ENCODE measurements around the gene PPP4R1. TPM values are rescaled to one million over a fixed set of nuclear protein-coding genes. Genes with fewer than 3 reads are reported as not detected.

Gene PPP4R1
- total RNA-seq: 100 to 1,000 TPM in 1 of 3 donors, 10 to 100 TPM in 2; 79.6 to 109 (median 81.3) TPM
- long read RNA-seq, donor 1, transcript PPP4R1-202 (20 exons, 3,885 nt): major isoform, 19 of 77 reads
- long read RNA-seq, donor 1, transcript PPP4R1-203 (20 exons, 3,925 nt): minor isoform, 14 of 77 reads
- long read RNA-seq, donor 1, partial matches to known transcripts: 14 of 77 reads
- long read RNA-seq, donor 1, other reads (novel, unspliced or antisense): 29 of 77 reads
- long read RNA-seq, donor 2, partial matches to known transcripts: 3 of 8 reads
- long read RNA-seq, donor 2, other reads (novel, unspliced or antisense): 1 of 8 reads

GRCh38 chr18:9614401-9615279 lies at the start of gene PPP4R1:
Gene PPP4R1, minus strand, starts transcription at chr18:9614559. Its CDS starts 75 bp downstream, at chr18:9614484.
- intact Hi-C loops (cut with DNase I, micrococcal nuclease): no loop called here
- Histone ChIP-seq H3K4me3 (peak within 1 kb of the TSS; percentile 60), H3K36me3 (ENCODE audit: low read depth) (no peaks in the 10 kb centered on the region), H3K4me1 (ENCODE audit: low read depth) (peaks cover 9% of the 10 kb centered on the region), H3K9me3 (no peaks in the 10 kb centered on the region)
- no peak for TF ChIP-seq CTCF (IDR thresholded peaks at IDR 0.05)
- ATAC-seq (peak; percentile 74), DNase-seq (peak; percentile 83 to 87 (median 87))

DNA sequence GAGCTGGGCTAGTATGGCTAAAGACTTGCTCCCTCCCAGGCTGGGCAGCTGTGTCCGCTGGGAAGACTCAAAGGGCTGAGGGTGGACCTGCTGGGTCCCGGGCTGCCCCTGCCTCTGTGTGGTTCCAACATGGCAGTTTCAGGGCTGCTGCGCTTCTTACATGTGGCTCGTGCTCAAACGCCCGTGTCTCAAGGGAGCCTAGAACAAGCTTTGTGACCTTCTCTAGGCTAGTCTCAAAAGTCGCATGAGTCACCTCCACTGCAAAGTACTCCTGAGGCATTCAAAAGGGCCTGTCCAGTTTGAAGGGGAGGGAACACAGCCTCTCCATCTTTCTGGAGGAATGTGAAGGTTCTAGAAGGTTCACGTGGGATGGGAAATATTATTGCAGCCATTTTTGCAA lies 49.0 kb upstream of the PPP4R1 start:
- DNase-seq: no peak

DNA sequence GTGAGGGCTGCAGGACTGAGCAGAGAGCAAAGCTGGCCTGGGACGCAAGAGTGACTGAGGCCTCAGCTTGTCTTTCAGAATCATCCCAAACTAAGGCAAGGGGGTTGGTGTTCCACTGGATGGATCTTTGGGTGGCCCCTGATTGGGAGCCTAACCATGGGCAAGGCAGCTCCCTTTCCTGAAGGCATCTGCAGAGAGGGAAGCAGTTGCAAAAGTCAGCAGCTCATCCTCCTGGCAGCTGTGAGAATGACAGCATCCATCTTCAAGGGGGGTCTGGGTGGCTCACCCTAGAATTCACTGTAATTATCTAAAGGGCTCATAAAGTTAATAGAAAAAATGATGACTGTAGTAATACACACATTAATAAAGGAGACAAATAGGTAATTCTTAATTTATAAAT lies 47.2 kb upstream of the PPP4R1 start:
- intact Hi-C loops (cut with DNase I, micrococcal nuclease): no loop called here
- ATAC-seq: no peak
- Histone ChIP-seq H3K36me3 (ENCODE audit: low read depth) (no peaks in the 10 kb centered on the region), H3K9me3 (no peaks in the 10 kb centered on the region), H3K4me3 (no peak overlapping the region), H3K4me1 (ENCODE audit: low read depth) (no peaks in the 10 kb centered on the region)
- no peak for TF ChIP-seq CTCF (IDR thresholded peaks at IDR 0.05)
- DNase-seq: no peak

More for the DNA sequence above, 49.0 kb upstream of the PPP4R1 start:
- H3K36me3 ChIP-seq (ENCODE audit: low read depth): no peaks in the 10 kb centered on the region
- TF ChIP-seq CTCF (IDR thresholded peaks at IDR 0.05): no peak
- H3K4me1 ChIP-seq (ENCODE audit: low read depth): no peaks in the 10 kb centered on the region
- ATAC-seq: no peak
- no peak overlapping the region for H3K4me3 ChIP-seq
- intact Hi-C loops (cut with DNase I, micrococcal nuclease): no loop called here
- no peaks in the 10 kb centered on the region for H3K9me3 ChIP-seq

GRCh38 chr18:9659499-9660375 lies 45.4 kb upstream of the PPP4R1 start:
- no peaks in the 10 kb centered on the region for H3K4me1 ChIP-seq (ENCODE audit: low read depth)
- ATAC-seq (no peak), DNase-seq (no peak)
- no peaks in the 10 kb centered on the region for H3K36me3 ChIP-seq (ENCODE audit: low read depth)
- intact Hi-C loops (cut with DNase I, micrococcal nuclease): no loop called here
- no peak overlapping the region for H3K4me3 ChIP-seq
- TF ChIP-seq CTCF (IDR thresholded peaks at IDR 0.05): no peak
- no peaks in the 10 kb centered on the region for H3K9me3 ChIP-seq

GRCh38 chr18:9658087-9658641 lies 43.8 kb upstream of the PPP4R1 start:
- ATAC-seq (peak; percentile 41), DNase-seq (no peak)
- Histone ChIP-seq H3K9me3 (no peaks in the 10 kb centered on the region), H3K4me1 (ENCODE audit: low read depth) (no peaks in the 10 kb centered on the region), H3K4me3 (no peak overlapping the region), H3K36me3 (ENCODE audit: low read depth) (no peaks in the 10 kb centered on the region)
- no peak for TF ChIP-seq CTCF (IDR thresholded peaks at IDR 0.05)
- intact Hi-C loops (cut with DNase I, micrococcal nuclease): no loop called here

All from mucosa of descending colon (tissue), 3 donors.